Thoracic aorta (tissue), 2 donors: ENCODE results near the gene KAZN. TPM values are rescaled to one million over a fixed set of nuclear protein-coding genes. Genes with fewer than 3 reads are reported as not detected.

Source experiments
- ATAC-seq: fragments of 150-250 bp; one replicate; pipeline ENCODE4 v1.8.0; 2017; ENCODE audit warnings: low read depth; ENCODE audit not compliant: insufficient number of reproducible peaks, low FRiP score
- DNase-seq: peaks from one replicate; pipeline ENCODE4 v3.0.0-alpha.2; 2020; ENCODE audit warnings: low spot score
- H3K27ac ChIP-seq, 2 donors: fragments of 200-600 bp; sonication (generic); 1 replicate in 1 of 2; 2 replicates in 1 of 2; pipeline ENCODE4 v1.5.1; 2016; ENCODE audit warnings: mild to moderate bottlenecking in 2 of 2, moderate library complexity in 2 of 2
- H3K27me3 ChIP-seq: fragments of 200-600 bp; sonication (generic); replicated peaks from 2 replicates; pipeline ENCODE4 v1.6.0; 2016; ENCODE audit warnings: mild to moderate bottlenecking; ENCODE audit not compliant: insufficient read depth
- H3K36me3 ChIP-seq: fragments of 200-600 bp; sonication (generic); one replicate; pipeline ENCODE4 v1.5.1; 2016
- H3K4me1 ChIP-seq, 2 donors: fragments of 200-600 bp; sonication (generic); 1 replicate in 1 of 2; 2 replicates in 1 of 2; pipeline versions ENCODE4 v1.5.1 to v1.6.0; 2016; ENCODE audit warnings: low read depth in 2 of 2, mild to moderate bottlenecking in 1 of 2; ENCODE audit not compliant: control insufficient read depth in 1 of 2
- H3K4me3 ChIP-seq: fragments of 200-600 bp; sonication (generic); 2 replicates; pipeline ENCODE4 v1.5.1; 2016; ENCODE audit warnings: mild to moderate bottlenecking
- H3K9me3 ChIP-seq: fragments of 200-600 bp; sonication (generic); 2 replicates; pipeline ENCODE4 v1.5.1; 2016
- total RNA-seq, 2 donors: library from RNA; depleted of rRNA; stranded (reverse); fragments of >200 nt; gene quantifications; one replicate each; pipeline versions ENCODE4 v1.1.0 to v1.2.3, GENCODE V29; 2016
- TF ChIP-seq, protein P1 (sequence below): fragments of 200-600 bp; sonication (generic); IDR thresholded peaks from one replicate; pipeline ENCODE4 v1.5.1; 2019; ENCODE audit warnings: antibody characterized with exemption

Gene KAZN
- total RNA-seq, 2 donors from 2014 or later: 17.4 to 30.3 TPM

DNA sequence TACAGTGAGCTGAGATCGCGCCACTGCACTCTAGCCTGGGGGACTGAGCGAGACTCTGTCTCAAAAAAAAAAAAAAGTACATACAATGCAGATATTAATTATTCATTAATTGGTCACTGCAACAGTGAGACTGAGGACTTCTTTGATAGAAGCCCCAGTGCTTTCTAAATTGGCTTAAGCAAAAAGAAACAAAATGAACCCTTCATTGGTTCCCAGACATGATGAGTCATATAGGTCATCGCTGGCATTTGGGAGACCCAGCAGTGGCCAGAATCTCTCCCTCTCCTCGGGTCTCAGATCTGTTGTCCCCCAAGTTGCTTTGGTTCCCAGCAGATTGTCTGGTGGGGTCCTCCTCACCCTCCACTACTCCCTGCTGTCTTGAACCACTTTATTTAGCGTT, 144.9 kb downstream of the KAZN start:
- no peak overlapping the region for H3K27ac ChIP-seq
- H3K36me3 ChIP-seq: no peaks in the 10 kb centered on the region
- TF ChIP-seq, protein P1, sequence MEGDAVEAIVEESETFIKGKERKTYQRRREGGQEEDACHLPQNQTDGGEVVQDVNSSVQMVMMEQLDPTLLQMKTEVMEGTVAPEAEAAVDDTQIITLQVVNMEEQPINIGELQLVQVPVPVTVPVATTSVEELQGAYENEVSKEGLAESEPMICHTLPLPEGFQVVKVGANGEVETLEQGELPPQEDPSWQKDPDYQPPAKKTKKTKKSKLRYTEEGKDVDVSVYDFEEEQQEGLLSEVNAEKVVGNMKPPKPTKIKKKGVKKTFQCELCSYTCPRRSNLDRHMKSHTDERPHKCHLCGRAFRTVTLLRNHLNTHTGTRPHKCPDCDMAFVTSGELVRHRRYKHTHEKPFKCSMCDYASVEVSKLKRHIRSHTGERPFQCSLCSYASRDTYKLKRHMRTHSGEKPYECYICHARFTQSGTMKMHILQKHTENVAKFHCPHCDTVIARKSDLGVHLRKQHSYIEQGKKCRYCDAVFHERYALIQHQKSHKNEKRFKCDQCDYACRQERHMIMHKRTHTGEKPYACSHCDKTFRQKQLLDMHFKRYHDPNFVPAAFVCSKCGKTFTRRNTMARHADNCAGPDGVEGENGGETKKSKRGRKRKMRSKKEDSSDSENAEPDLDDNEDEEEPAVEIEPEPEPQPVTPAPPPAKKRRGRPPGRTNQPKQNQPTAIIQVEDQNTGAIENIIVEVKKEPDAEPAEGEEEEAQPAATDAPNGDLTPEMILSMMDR: no peak
- no peaks in the 10 kb centered on the region for H3K27me3 ChIP-seq
- no peaks in the 10 kb centered on the region for H3K4me1 ChIP-seq
- ATAC-seq (no peak), DNase-seq (no peak)
- no peaks in the 10 kb centered on the region for H3K9me3 ChIP-seq
- no peak overlapping the region for H3K4me3 ChIP-seq

DNA sequence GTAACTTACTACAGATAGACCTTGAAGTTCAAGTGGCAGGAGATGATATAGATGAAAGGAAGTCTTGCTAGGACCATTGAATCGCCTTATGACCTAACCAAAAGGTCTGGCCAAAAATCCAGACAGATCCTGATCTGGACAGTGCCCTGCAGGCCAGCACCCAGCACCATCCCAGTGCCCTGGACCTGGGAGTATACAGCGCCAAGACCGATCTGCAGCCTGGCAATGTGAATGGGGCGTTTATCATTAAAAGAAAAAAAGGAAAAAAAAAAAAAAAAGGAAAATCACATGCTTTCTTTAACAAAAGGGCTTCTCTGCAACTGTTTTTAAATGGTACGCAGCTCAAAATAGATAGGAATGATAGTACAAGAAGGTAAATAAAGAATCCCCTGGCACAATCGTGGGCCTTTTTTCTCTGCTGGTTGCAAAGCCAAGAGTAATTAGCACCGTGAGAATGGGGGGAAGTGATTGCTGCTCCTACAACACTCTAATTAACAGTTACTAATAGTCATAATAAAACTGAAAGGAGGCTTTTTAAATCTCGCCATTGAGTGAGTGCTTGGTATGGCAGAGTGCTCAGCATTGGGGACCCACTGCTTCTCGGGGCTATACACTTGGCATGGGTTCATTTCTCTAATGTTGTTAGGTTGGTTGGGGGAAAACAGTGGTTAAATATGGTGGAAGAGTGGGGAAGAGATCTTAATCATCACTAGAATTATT, 146.7 kb downstream of the KAZN start:
- no peaks in the 10 kb centered on the region for H3K4me1 ChIP-seq
- H3K27me3 ChIP-seq: no peaks in the 10 kb centered on the region
- TF ChIP-seq, protein P1: no peak
- ATAC-seq: no peak
- no peaks in the 10 kb centered on the region for H3K36me3 ChIP-seq
- H3K9me3 ChIP-seq: no peaks in the 10 kb centered on the region
- no peak overlapping the region for H3K4me3 ChIP-seq
- H3K27ac ChIP-seq: no peak overlapping the region
- no peak for DNase-seq

DNA sequence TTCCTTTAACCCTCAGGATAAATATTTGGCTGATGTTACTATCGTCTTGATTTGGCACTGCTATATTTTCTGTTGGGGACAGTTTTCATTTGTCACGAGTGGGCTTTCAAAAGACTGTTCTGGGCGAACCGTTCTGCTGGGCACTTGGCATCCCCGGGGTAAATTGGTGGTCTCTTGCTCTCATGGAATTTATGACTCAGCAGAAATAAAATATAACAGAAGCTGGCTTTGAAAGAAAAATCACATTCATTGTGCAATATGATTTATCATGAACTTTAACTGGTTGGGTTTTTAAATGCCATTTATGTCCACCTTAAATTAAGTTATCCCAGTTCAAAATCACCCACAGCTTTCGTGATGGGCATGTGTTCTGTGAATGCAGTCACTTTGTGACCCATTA, 147.3 kb downstream of the KAZN start:
- no peak for DNase-seq
- H3K36me3 ChIP-seq: no peaks in the 10 kb centered on the region
- ATAC-seq: no peak
- H3K4me3 ChIP-seq: no peak overlapping the region
- TF ChIP-seq, protein P1: no peak
- no peak overlapping the region for H3K27ac ChIP-seq
- H3K27me3 ChIP-seq: no peaks in the 10 kb centered on the region
- no peaks in the 10 kb centered on the region for H3K4me1 ChIP-seq
- no peaks in the 10 kb centered on the region for H3K9me3 ChIP-seq

GRCh38 chr1:14746393-14746792, 147.9 kb downstream of the KAZN start:
- DNase-seq (no peak), ATAC-seq (no peak)
- no peaks in the 10 kb centered on the region for H3K27me3 ChIP-seq
- no peak overlapping the region for H3K27ac ChIP-seq
- TF ChIP-seq, protein P1: no peak
- no peaks in the 10 kb centered on the region for H3K4me1 ChIP-seq
- H3K9me3 ChIP-seq: no peaks in the 10 kb centered on the region
- no peak overlapping the region for H3K4me3 ChIP-seq
- no peaks in the 10 kb centered on the region for H3K36me3 ChIP-seq

- no peak for ATAC-seq
- TF ChIP-seq, protein P1: no peak
- Histone ChIP-seq H3K9me3 (no peaks in the 10 kb centered on the region), H3K4me1 (no peaks in the 10 kb centered on the region), H3K27me3 (no peaks in the 10 kb centered on the region), H3K36me3 (no peaks in the 10 kb centered on the region), H3K4me3 (no peak overlapping the region), H3K27ac (no peak overlapping the region)
- no peak for DNase-seq
Measured at GRCh38 chr1:14748151-14748550, 149.7 kb downstream of the KAZN start.
